HEK293 (cell line): Measurements from ENCODE around the gene ITGB2.

ENCODE experiments used
- CTCF ChIA-PET: fragments of 350-600 bp; formaldehyde crosslinking; extraction: SDS; loops from one replicate; lab custom pipeline; 2021; ENCODE audit warnings: antibody characterized with exemption; lab: Yijun Ruan, JAX
- POLR2A ChIA-PET: fragments of 300-600 bp; formaldehyde crosslinking; extraction: SDS; loops from one replicate; lab custom pipeline; 2020; ENCODE audit warnings: antibody characterized with exemption, inconsistent platforms; lab: Yijun Ruan, JAX
- H3K27ac ChIP-seq: fragments of 200-500 bp; sonication (Bioruptor generic); 2 replicates; pipeline ENCODE4 v1.5.1; 2014; ENCODE audit warnings: low read depth, low read length, control low read depth, inconsistent platforms; ENCODE audit errors: extremely low read depth
- H3K36me3 ChIP-seq, 2 experiments: fragments of 200-500 bp in 1 of 2; sonication (Bioruptor generic) in 1 of 2; 1 replicate in 1 of 2; 2 replicates in 1 of 2; pipeline ENCODE4 v1.5.1; 2014 to 2017; ENCODE audit warnings: inconsistent platforms in 2 of 2, low read length in 2 of 2; ENCODE audit not compliant: control insufficient read depth in 2 of 2, insufficient read depth in 1 of 2
- H3K4me1 ChIP-seq: fragments of 200-500 bp; sonication (Bioruptor generic); 2 replicates; pipeline ENCODE4 v1.5.1; 2014; ENCODE audit warnings: mild to moderate bottlenecking, low read length, inconsistent platforms; ENCODE audit not compliant: control insufficient read depth, insufficient read depth
- H3K4me3 ChIP-seq: 2 replicates; pipeline ENCODE4 v1.5.1; 2011; ENCODE audit warnings: low read depth, mild to moderate bottlenecking, control low read depth, low read length, moderate library complexity
- H3K9me3 ChIP-seq: fragments of 200-500 bp; sonication (Bioruptor generic); 2 replicates; pipeline ENCODE4 v1.5.1; 2014; ENCODE audit warnings: low read depth, low read length, inconsistent platforms; ENCODE audit not compliant: control insufficient read depth, insufficient read depth
- ATF2 ChIP-seq: fragments of 450-650 bp; formaldehyde crosslinking; IDR thresholded peaks from 2 replicates; pipeline ENCODE4 v1.5.1; 2016; ENCODE audit warnings: missing biosample characterization, missing genetic modification characterization, low read depth
- BCL11B ChIP-seq: fragments of 450-650 bp; formaldehyde crosslinking; IDR thresholded peaks from 2 replicates; pipeline ENCODE4 v1.5.1; 2016; ENCODE audit warnings: low read depth, missing biosample characterization, missing genetic modification characterization
- PBX3 ChIP-seq: sonication (generic); formaldehyde crosslinking; IDR thresholded peaks from 2 replicates; pipeline ENCODE4 v1.8.1; 2022; ENCODE audit warnings: mild to moderate bottlenecking, moderate library complexity, missing genetic modification reagents
- YY1 ChIP-seq: fragments of 450-650 bp; formaldehyde crosslinking; IDR thresholded peaks from 2 replicates; pipeline ENCODE4 v1.5.1; 2018; ENCODE audit warnings: missing biosample characterization, missing genetic modification characterization
- ZBTB11 ChIP-seq: fragments of 450-650 bp; formaldehyde crosslinking; conservative IDR thresholded peaks from 2 replicates; pipeline ENCODE4 v1.5.1; 2016; ENCODE audit warnings: low read depth, missing biosample characterization, missing genetic modification characterization
- ZNF175 ChIP-seq: fragments of 450-650 bp; formaldehyde crosslinking; IDR thresholded peaks from 2 replicates; pipeline ENCODE4 v1.5.1; 2016; ENCODE audit warnings: missing biosample characterization, missing genetic modification characterization
- ZNF513 ChIP-seq: fragments of 450-650 bp; IDR thresholded peaks from 2 replicates; pipeline ENCODE4 v1.5.1; 2018; ENCODE audit warnings: missing biosample characterization, missing genetic modification characterization
- ZNF571 ChIP-seq: fragments of 450-650 bp; formaldehyde crosslinking; IDR thresholded peaks from 2 replicates; pipeline ENCODE4 v1.5.0; 2017; ENCODE audit warnings: missing biosample characterization, missing genetic modification characterization
- ZNF629 ChIP-seq: fragments of 450-650 bp; formaldehyde crosslinking; IDR thresholded peaks from 2 replicates; pipeline ENCODE4 v1.5.1; 2017; ENCODE audit warnings: missing biosample characterization, missing genetic modification characterization
- ZNF701 ChIP-seq: fragments of 450-650 bp; formaldehyde crosslinking; IDR thresholded peaks from 2 replicates; pipeline ENCODE4 v1.5.1; 2016; ENCODE audit warnings: missing biosample characterization, missing genetic modification characterization
- ZNF707 ChIP-seq: fragments of 450-650 bp; formaldehyde crosslinking; IDR thresholded peaks from 2 replicates; pipeline ENCODE4 v1.5.1; 2016; ENCODE audit warnings: missing biosample characterization, missing genetic modification characterization
- ZNF76 ChIP-seq: fragments of 450-650 bp; formaldehyde crosslinking; IDR thresholded peaks from 2 replicates; pipeline ENCODE4; 2016; ENCODE audit warnings: low read depth, missing biosample characterization, missing genetic modification characterization, borderline replicate concordance
- ZSCAN23 ChIP-seq: fragments of 450-650 bp; formaldehyde crosslinking; IDR thresholded peaks from 2 replicates; pipeline ENCODE4 v1.5.1; 2016; ENCODE audit warnings: missing biosample characterization, missing genetic modification characterization
- TF ChIP-seq, protein P1 (sequence below): fragments of 450-650 bp; formaldehyde crosslinking; IDR thresholded peaks from 2 replicates; pipeline ENCODE4 v1.5.1; 2016; ENCODE audit warnings: missing biosample characterization, missing genetic modification characterization

ITGB2 gene

GRCh38 chr21:44842721-44843445 lies 77.8 kb downstream of the ITGB2 start (continued):
- TF ChIP-seq ZNF629 (tag by site-specific recombination) = no peak

GRCh38 chr21:44842087-44842486 lies 78.6 kb downstream of the ITGB2 start:
- Histone ChIP-seq H3K27ac (no peak overlapping the region), H3K9me3 (no peaks in the 10 kb centered on the region), H3K36me3 (no peaks in the 10 kb centered on the region), H3K4me1 (no peaks in the 10 kb centered on the region), H3K4me3 (no peak overlapping the region)
- ChIA-PET CTCF (interaction anchor here (0.6 kb wide), 1 partner anchor 36 kb away, joined by 3 read pairs; no protein-coding TSS in a partner anchor), POLR2A (no interaction called here)
- TF ChIP-seq ZNF76 (tag by site-specific recombination) = no peak
- no peak for TF ChIP-seq ZNF175 (tag by site-specific recombination)
- TF ChIP-seq ZSCAN23 (tag by site-specific recombination) = no peak

DNA sequence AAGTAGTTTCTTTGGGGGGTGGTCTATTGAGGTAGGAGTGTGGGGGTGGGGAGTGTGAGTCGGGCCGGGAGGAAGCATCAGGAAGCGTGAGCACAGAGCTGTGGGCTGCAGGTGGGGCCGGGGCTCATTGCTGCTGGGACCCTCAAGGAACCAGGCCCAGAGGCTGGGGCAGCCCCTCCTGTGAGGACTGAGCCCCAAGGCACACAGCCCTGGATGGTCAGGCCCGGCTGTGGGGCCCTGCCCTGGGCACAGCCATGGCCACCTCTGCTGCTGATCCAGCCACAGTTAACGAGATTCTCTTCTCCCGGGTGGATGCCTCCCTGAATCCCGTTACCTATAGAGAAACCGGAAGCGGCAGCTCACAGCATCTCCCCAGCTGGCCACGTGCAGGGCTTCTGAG lies 79.9 kb downstream of the ITGB2 start:
- H3K36me3 ChIP-seq = no peaks in the 10 kb centered on the region
- no peak overlapping the region for H3K4me3 ChIP-seq
- H3K27ac ChIP-seq = no peak overlapping the region
- no peak for TF ChIP-seq ATF2 (tag by site-specific recombination)
- TF ChIP-seq YY1 (tag by site-specific recombination) = no peak
- TF ChIP-seq, all 188 proteins: peak for 0
- Histone ChIP-seq H3K4me1 (no peaks in the 10 kb centered on the region), H3K9me3 (no peaks in the 10 kb centered on the region)
- POLR2A ChIA-PET = interaction anchor here (0.7 kb wide), 1 partner anchor 361 kb away, joined by 3 read pairs; no protein-coding TSS in a partner anchor
- CTCF ChIA-PET = interaction anchor here (0.7 kb wide), 1 partner anchor 908 kb away, joined by 3 read pairs; no protein-coding TSS in a partner anchor

DNA sequence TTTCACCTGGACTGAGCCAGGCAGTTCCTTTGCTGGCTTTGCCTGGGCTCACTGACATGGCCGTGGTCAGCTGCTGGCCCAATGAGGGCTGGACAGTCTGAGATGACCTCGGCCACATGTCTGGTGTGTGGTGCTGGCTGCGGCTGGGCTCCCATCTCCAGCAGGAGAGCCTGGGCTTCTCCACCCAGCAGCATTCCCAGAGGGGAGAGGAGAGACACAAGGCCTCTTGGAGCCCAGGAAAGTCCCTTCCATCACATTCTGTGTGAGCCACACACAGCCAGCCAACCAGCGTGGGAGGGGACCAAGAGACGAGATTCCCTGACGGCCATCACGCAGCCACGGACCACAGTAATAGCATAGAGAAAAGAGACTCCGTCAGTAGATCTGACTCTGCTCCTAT lies 81.7 kb downstream of the ITGB2 start:
- TF ChIP-seq ZNF513 (tag by site-specific recombination) (no peak), ZNF629 (tag by site-specific recombination) (no peak), ZBTB11 (no peak), ZNF707 (tag by site-specific recombination) (no peak), BCL11B (tag by site-specific recombination) (no peak), ZNF571 (tag by site-specific recombination) (no peak), ZNF701 (tag by site-specific recombination) (no peak), PBX3 (CRISPR knock-in tag) (no peak)
- TF ChIP-seq, protein P1, sequence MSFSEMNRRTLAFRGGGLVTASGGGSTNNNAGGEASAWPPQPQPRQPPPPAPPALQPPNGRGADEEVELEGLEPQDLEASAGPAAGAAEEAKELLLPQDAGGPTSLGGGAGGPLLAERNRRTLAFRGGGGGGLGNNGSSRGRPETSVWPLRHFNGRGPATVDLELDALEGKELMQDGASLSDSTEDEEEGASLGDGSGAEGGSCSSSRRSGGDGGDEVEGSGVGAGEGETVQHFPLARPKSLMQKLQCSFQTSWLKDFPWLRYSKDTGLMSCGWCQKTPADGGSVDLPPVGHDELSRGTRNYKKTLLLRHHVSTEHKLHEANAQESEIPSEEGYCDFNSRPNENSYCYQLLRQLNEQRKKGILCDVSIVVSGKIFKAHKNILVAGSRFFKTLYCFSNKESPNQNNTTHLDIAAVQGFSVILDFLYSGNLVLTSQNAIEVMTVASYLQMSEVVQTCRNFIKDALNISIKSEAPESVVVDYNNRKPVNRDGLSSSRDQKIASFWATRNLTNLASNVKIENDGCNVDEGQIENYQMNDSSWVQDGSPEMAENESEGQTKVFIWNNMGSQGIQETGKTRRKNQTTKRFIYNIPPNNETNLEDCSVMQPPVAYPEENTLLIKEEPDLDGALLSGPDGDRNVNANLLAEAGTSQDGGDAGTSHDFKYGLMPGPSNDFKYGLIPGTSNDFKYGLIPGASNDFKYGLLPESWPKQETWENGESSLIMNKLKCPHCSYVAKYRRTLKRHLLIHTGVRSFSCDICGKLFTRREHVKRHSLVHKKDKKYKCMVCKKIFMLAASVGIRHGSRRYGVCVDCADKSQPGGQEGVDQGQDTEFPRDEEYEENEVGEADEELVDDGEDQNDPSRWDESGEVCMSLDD (tag by site-specific recombination) = no peak
- Histone ChIP-seq H3K4me3 (no peak overlapping the region), H3K27ac (no peak overlapping the region), H3K9me3 (no peaks in the 10 kb centered on the region), H3K36me3 (no peaks in the 10 kb centered on the region), H3K4me1 (no peaks in the 10 kb centered on the region)
- ChIA-PET CTCF (no interaction called here), POLR2A (interaction anchor here (0.6 kb wide), 1 partner anchor 16 kb away, joined by 3 read pairs; no protein-coding TSS in a partner anchor)
